Measurements from ENCODE around the gene USP12.

The USP12 gene

DNA sequence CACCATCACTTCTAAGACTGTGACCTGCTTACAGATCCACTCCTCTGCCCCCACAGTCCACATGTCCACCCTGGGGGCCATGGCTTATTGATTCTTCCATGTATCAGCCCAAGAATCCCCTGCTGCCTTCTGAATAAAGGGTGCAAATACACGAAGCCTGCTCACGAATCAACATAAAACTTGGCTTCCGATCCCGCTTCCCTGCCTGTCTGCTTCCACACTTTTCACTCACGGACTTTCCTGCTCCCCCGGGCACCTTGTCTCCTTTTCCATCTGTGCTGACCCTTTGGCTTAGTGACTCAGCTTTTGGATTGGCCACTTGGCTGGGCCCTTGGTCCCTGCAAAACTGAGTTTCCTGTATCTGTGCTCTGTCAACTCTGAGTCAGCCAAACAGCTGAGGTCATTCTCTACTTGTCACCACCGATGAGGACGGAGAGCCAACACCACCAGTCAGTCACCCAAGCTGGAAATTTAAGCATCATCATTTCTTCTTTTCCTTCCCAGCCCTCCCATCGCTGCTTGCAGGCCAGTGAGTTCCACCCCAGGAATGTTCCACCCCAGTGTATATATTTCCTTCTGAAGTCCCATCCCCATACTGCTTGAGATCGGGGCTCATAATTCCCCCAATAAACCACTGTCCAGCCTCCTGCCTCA, 11.4 kb upstream of the USP12 start:
- no peak for FAIRE-seq

DNA sequence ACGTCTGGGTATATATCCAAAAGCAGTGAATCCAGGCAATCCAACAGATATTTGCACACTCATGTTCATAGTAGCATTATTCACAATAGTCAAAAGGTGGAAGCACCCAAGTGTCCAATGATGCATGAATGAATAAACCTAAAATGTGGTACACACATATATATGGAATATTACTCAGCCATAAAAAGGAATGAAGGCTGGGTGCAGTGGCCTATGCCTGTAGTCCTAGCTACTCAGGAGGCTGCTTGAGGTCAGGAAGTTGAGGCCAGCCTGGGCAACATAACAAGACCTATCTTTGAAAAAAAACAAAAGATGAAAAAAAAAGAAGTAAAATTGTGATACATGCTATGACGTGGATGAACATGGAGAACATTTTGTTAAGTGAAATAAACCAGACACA, 10.4 kb upstream of the USP12 start:
- no peak for FAIRE-seq

- no peak for FAIRE-seq
These were observed 6.2 kb upstream of the USP12 start for GRCh38 chr13:27177852-27178251.

GRCh38 chr13:27176470-27177410, 5.1 kb upstream of the USP12 start:
- no peak for FAIRE-seq

- FAIRE-seq, result no peak
These were observed 3.3 kb upstream of the USP12 start for GRCh38 chr13:27174766-27175455.

- no peak for FAIRE-seq
These were observed 858 bp upstream of the USP12 start for GRCh38 chr13:27172495-27172842.

GRCh38 chr13:27171827-27172494, 350 bp upstream of the USP12 start:
- no peak for FAIRE-seq

DNA sequence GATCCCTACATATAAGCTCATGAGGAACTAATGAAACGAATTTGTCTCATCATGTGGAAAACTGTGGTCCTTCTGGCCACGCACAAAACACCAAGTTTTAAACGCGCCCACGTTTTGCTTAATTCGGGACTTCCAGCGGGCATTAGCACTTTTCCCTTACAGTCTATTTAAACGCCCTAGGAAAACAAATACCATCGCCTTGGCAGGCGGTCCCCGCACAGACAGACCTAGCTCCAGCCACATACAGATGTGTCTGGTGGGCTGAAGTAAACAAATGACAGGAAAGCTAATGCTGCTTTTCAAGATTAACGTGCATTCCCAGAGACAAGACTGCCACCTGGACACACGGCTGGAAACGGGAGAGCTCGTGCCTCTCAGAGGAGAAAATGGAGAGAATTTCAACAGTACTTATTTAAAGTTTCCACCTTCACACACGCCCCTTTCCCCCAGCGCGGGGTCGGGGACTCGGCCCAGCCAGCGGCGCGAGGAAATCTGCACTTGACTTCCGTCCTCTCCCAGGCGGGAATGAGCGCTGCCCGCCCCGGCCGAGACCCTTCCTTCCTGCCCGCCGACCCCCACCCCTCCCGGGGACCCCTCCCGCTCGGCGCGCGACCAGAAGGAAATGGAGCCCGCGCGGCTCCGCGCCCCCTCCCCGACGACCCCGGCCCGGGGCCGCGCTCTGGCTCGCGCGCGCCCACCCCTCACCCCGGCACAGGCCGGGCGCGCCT, 931 bp downstream of the USP12 start:
- no peak for FAIRE-seq

DNA sequence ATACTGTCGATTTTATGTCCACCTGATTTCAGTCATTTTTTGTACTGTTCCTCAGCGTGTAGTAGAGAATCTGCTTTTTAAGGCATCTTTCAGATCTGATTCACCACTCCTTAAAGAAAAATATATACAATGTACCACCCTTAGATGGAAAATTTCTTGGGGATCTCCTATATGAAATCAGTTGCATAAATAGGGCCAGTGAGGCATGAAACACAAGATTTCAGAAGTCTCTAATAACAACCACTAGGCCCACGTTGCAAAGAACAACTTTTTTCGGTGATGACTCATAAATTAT, 1.4 kb downstream of the USP12 start:
- no peak for FAIRE-seq

GRCh38 chr13:27168906-27169657, 2.5 kb downstream of the USP12 start:
- no peak for FAIRE-seq

GRCh38 chr13:27168086-27168485, 3.5 kb downstream of the USP12 start:
- FAIRE-seq, result no peak

- FAIRE-seq, result no peak
These were observed 5.3 kb downstream of the USP12 start for GRCh38 chr13:27166313-27166712.

GRCh38 chr13:27161980-27162379, 9.6 kb downstream of the USP12 start:
- FAIRE-seq, result no peak

- no peak for FAIRE-seq
These were observed 10.2 kb downstream of the USP12 start for GRCh38 chr13:27161423-27161822.

- no peak for FAIRE-seq
These were observed 10.8 kb downstream of the USP12 start for GRCh38 chr13:27160657-27161295.

DNA sequence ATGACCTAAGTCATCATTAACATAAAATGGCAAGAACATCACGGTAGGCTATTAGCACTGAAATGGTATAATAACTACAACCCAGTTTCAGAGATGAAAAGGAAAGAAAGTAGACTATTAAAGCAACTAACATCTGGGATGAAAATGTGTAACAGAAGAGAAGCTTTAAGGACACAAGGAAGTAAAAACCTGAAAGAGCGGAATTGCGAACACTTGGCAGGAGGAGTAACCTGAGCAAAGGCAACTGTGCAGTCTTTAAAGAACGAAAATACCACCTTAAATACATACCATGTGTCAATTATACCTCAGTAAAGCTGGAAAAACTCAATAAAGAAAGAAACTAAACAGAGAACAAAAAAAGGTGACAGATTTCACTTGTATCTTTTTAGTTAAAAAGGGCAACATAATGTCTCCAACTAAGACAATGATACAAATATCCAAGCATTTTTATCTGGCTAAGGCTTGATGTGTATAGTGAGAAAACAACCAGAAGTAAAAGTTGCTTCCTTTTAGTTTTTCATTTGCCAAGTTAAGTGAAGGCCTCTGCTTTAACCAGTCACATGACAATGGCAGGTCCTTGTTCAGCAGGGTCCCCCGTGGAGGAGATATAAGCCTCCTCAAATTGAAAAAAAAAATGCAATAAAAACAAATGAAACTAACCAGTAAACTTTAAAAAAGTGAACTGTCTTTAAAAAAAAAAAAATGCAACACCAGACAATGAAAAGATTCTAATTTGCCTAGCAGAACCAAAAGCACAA, 11.6 kb downstream of the USP12 start:
- no peak for FAIRE-seq

DNA sequence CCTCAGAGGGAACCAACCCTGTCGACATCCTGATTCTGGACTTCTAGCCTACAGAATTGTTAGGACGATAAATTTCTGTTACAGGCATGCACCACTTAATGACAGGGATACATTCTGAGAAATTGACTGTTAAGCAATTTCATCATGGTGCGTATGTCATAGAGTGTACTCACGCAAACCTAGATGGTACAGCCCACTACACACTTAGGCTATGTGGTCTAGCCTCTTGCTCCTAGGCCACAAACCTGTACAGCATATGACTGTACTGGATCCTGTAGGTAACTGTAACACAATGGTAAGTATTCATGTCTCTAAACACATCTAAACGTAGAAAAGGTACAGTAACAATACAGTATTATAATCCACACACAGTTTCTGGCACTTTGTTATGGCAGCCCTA, 13.3 kb downstream of the USP12 start:
- FAIRE-seq, result no peak

GRCh38 chr13:27151798-27152599, 19.6 kb downstream of the USP12 start:
- no peak for FAIRE-seq

- FAIRE-seq, result no peak
These were observed 21.9 kb downstream of the USP12 start for GRCh38 chr13:27149702-27150101.

GRCh38 chr13:27148900-27149299, 22.7 kb downstream of the USP12 start:
- FAIRE-seq, result no peak

Data from A204.1 (cell line).